PFSK-1 (cell line): ENCODE data around the gene ACIN1.

Experiments used
- FOXP2 ChIP-seq: optimal IDR thresholded peaks from 2 replicates; pipeline ENCODE3; 2011; ENCODE audit warnings: borderline replicate concordance, control low read depth, inconsistent platforms; ENCODE audit not compliant: insufficient read depth; ENCODE audit errors: extremely low read length, extremely low read depth
- POLR2AphosphoS5 ChIP-seq: IDR thresholded peaks from 2 replicates; pipeline ENCODE4 v1.6.1; 2012; ENCODE audit warnings: low read depth, mild to moderate bottlenecking, control low read depth, low read length, moderate library complexity
- REST ChIP-seq, 2 experiments: IDR thresholded peaks; 2 replicates each; pipeline versions ENCODE4 v1.6.1 to v1.8.0; 2011 to 2012; ENCODE audit warnings: low read depth in 2 of 2, low read length in 2 of 2, control low read depth in 1 of 2, inconsistent platforms in 1 of 2, mild to moderate bottlenecking in 1 of 2, moderate library complexity in 1 of 2; ENCODE audit not compliant: insufficient read depth in 1 of 2
- TAF1 ChIP-seq: IDR thresholded peaks from 2 replicates; pipeline ENCODE4 v1.6.1; 2012; ENCODE audit warnings: low read length, control low read depth, borderline replicate concordance; ENCODE audit not compliant: insufficient read depth

- TF ChIP-seq FOXP2 (no peak), POLR2AphosphoS5 (no peak), REST (IDR thresholded peaks at IDR 0.05; ENCODE audit: insufficient read depth in 1 of 2, low read depth in 2 of 2, low read length in 2 of 2) (no peak), TAF1 (no peak)
Observed at GRCh38 chr14:23132970-23133369, 38.0 kb upstream of the ACIN1 start.
